ENCODE measurements around the gene CHD1L. TPM values are rescaled to one million over a fixed set of nuclear protein-coding genes. Genes with fewer than 3 reads are reported as not detected.
"Not testable (repeated sequence)": the region's sequence is repeated elsewhere in the genome, so short reads cannot be mapped to it uniquely, and the experiment has no call there.

Gene CHD1L
- total and polyA plus RNA-seq, 2 donors: 32.5 to 40.2 TPM

DNA sequence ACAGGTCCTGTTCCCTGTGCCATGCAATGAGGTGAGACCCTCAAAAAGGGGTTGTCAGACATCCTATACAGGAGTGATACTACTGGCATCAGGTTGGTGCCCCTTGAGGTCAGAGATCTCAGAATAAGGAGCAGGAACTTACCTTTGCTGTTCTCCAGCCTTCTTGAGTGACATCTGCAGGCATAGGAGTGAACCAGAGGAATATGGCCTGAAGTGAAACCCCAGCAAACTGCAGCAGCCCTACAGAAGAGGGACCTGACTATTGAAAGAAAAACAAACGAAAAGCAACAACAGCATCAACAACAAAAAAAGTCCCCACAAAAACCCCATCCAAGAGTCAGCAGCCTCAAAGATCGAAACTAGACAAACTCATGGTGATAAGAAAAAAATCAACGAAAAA is 74.5 kb downstream of the CHD1L start:
- Histone ChIP-seq H3K4me1 (ENCODE audit: control insufficient read depth in 2 of 2, insufficient read depth in 2 of 2, low read length in 2 of 2) (no peaks in the 10 kb centered on the region), H3K9me3 (ENCODE audit: control insufficient read depth in 2 of 2, insufficient read depth in 1 of 2, low read length in 1 of 2) (no peaks in the 10 kb centered on the region), H3K27me3 (ENCODE audit: control insufficient read depth in 2 of 2, insufficient read depth in 1 of 2, low read length in 1 of 2) (no peaks in the 10 kb centered on the region), H3K27ac (ENCODE audit: low read depth in 1 of 2, low read length in 1 of 2) (no peak overlapping the region), H3K36me3 (ENCODE audit: control insufficient read depth in 2 of 2, insufficient read depth in 2 of 2, low read length in 1 of 2) (no peaks in the 10 kb centered on the region), H3K4me3 (ENCODE audit: low read length in 2 of 2) (no peak overlapping the region)
- no peak for DNase-seq (ENCODE audit: low read depth in 6 of 9, low spot score in 9 of 9)
- WGBS: 96% methylated on average over 3 of the region's 3 CpGs

DNA sequence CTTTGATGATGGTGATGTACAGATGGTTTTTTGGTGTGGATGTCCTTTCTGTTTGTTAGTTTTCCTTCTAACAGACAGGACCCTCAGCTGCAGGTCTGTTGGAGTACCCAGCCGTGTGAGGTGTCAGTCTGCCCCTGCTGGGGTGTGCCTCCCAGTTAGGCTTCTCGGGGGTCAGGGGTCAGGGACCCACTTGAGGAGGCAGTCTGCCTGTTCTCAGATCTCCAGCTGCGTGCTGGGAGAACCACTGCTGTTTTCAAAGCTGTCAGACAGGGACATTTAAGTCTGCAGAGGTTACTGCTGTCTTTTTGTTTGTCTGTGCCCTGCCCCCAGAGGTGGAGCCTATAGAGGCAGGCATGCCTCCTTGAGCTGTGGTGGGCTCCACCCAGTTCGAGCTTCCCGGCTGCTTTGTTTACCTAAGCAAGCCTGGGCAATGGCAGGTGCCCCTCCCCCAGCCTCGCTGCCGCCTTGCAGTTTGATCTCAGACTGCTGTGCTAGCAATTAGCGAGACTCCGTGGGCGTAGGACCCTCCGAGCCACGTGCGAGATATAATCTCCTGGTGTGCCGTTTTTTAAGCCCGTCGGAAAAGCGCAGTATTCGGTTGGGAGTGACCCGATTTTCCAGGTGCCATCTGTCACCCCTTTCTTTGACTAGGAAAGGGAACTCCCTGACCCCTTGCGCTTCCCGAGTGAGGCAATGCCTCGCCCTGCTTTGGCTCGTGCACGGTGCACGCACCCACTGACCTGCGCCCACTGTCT is 84.6 kb downstream of the CHD1L start:
- not testable (repeated sequence) for H3K4me3 ChIP-seq (ENCODE audit: low read length in 2 of 2); H3K27me3 ChIP-seq (ENCODE audit: control insufficient read depth in 2 of 2, insufficient read depth in 1 of 2, low read length in 1 of 2); DNase-seq (ENCODE audit: low read depth in 6 of 9, low spot score in 9 of 9); H3K4me1 ChIP-seq (ENCODE audit: control insufficient read depth in 2 of 2, insufficient read depth in 2 of 2, low read length in 2 of 2); H3K36me3 ChIP-seq (ENCODE audit: control insufficient read depth in 2 of 2, insufficient read depth in 2 of 2, low read length in 1 of 2); H3K9me3 ChIP-seq (ENCODE audit: control insufficient read depth in 2 of 2, insufficient read depth in 1 of 2, low read length in 1 of 2); H3K27ac ChIP-seq (ENCODE audit: low read depth in 1 of 2, low read length in 1 of 2)
- 85% methylated on average over 25 of the region's 26 CpGs for WGBS

DNA sequence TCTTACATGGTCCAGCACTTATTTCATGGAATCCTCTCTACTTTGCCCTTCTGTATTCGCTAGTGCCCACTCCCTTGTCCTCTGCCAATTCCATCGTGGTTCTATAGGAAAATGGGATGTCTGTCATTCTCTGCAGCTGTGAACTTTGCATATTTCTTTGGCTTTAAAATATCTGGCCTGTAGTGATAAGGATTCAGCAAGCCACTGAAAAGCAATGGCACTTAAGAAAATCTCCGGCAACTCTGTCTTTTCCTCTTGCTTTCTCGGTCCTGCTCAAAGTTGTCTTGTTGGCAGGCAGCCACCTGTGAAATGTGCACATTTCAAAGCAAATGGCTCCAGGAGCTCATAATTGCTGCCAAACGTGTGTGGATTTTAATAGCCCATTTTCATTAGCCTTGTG is 91.8 kb downstream of the CHD1L start:
- Histone ChIP-seq H3K27ac (ENCODE audit: low read depth in 1 of 2, low read length in 1 of 2) (no peak overlapping the region), H3K9me3 (ENCODE audit: control insufficient read depth in 2 of 2, insufficient read depth in 1 of 2, low read length in 1 of 2) (no peaks in the 10 kb centered on the region), H3K27me3 (ENCODE audit: control insufficient read depth in 2 of 2, insufficient read depth in 1 of 2, low read length in 1 of 2) (no peaks in the 10 kb centered on the region), H3K4me1 (ENCODE audit: control insufficient read depth in 2 of 2, insufficient read depth in 2 of 2, low read length in 2 of 2) (no peaks in the 10 kb centered on the region), H3K4me3 (ENCODE audit: low read length in 2 of 2) (no peak overlapping the region), H3K36me3 (ENCODE audit: control insufficient read depth in 2 of 2, insufficient read depth in 2 of 2, low read length in 1 of 2) (no peaks in the 10 kb centered on the region)
- WGBS: 66% methylated on average over 5 of the region's 5 CpGs
- DNase-seq (ENCODE audit: low read depth in 6 of 9, low spot score in 9 of 9): no peak

DNA sequence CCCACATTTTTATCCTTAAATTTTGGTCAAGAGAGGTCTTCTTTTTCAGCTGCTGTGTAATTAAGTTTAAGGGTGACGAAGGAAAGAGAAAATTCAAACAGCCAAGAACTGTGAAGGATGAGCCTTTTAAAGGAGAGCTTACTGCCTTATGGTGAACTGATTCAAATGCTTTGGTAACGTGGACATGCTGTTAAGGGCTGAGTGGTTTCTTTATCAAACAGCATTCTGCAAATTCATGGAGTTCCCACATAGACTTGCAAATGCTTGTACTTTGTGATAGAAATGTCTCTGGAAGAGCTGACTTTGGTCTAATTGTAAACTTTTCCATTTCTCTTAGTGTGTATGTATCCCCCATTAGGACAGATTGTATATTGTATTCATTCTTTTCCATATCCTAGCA is 93.8 kb downstream of the CHD1L start:
- Histone ChIP-seq H3K27ac (ENCODE audit: low read depth in 1 of 2, low read length in 1 of 2) (no peak overlapping the region), H3K4me3 (ENCODE audit: low read length in 2 of 2) (no peak overlapping the region), H3K4me1 (ENCODE audit: control insufficient read depth in 2 of 2, insufficient read depth in 2 of 2, low read length in 2 of 2) (no peaks in the 10 kb centered on the region), H3K27me3 (ENCODE audit: control insufficient read depth in 2 of 2, insufficient read depth in 1 of 2, low read length in 1 of 2) (no peaks in the 10 kb centered on the region), H3K36me3 (ENCODE audit: control insufficient read depth in 2 of 2, insufficient read depth in 2 of 2, low read length in 1 of 2) (no peaks in the 10 kb centered on the region), H3K9me3 (ENCODE audit: control insufficient read depth in 2 of 2, insufficient read depth in 1 of 2, low read length in 1 of 2) (no peaks in the 10 kb centered on the region)
- DNase-seq (ENCODE audit: low read depth in 6 of 9, low spot score in 9 of 9): no peak
- WGBS: 94% methylated on average over 2 of the region's 2 CpGs

DNA sequence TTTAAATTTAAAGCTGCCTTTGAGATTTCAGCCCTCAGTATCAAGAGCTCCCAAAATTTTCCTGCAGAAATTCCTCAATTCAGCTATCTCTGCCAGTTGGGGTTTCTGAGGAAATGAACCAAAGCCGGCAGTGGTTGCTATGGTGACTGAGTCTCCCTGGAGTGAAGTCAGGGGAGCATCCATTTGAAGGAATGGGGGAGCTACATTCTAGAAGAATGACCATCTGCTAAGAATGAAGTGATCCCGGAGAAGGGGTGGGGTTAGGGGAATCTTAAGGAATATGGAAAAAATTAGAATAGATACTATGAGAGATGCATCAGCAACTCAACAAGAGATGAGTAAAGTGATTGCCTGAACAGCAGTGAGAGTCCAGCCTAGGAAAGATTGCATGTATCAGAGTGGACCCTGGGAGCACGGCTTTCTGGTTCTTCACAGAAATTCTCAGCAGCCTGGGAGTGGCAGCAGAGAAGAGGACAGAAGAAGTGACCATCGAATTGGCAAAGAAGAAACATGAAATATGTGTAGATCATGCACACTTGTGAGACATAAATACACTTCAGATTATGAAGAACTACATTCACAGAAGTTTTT is 94.7 kb downstream of the CHD1L start:
- Histone ChIP-seq H3K4me3 (ENCODE audit: low read length in 2 of 2) (no peak overlapping the region), H3K27ac (ENCODE audit: low read depth in 1 of 2, low read length in 1 of 2) (no peak overlapping the region), H3K9me3 (ENCODE audit: control insufficient read depth in 2 of 2, insufficient read depth in 1 of 2, low read length in 1 of 2) (no peaks in the 10 kb centered on the region), H3K27me3 (ENCODE audit: control insufficient read depth in 2 of 2, insufficient read depth in 1 of 2, low read length in 1 of 2) (no peaks in the 10 kb centered on the region), H3K4me1 (ENCODE audit: control insufficient read depth in 2 of 2, insufficient read depth in 2 of 2, low read length in 2 of 2) (no peaks in the 10 kb centered on the region), H3K36me3 (ENCODE audit: control insufficient read depth in 2 of 2, insufficient read depth in 2 of 2, low read length in 1 of 2) (no peaks in the 10 kb centered on the region)
- no peak for DNase-seq (ENCODE audit: low read depth in 6 of 9, low spot score in 9 of 9)
- WGBS: 68% methylated on average over 4 of the region's 4 CpGs

DNA sequence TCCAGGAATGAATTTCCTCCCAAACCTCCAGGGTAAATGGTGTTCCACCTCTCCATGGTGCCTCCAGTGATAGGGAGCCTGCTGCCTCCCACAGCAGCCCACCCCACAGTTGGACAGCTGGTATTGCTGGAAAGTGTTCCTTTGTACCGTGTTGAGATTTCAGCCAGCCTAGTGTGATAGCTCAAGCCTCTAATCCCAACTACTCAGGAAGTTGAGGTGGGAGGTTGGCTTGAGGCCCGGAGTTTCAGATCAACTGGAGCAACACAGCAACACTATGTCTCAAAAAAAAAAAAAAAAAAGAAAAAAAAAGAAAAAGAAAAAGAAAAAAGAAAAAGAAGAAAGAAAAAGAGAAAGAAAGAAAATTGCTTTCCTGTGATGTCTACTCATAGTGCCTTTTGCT is 96.1 kb downstream of the CHD1L start:
- no peak overlapping the region for H3K4me3 ChIP-seq (ENCODE audit: low read length in 2 of 2)
- H3K36me3 ChIP-seq (ENCODE audit: control insufficient read depth in 2 of 2, insufficient read depth in 2 of 2, low read length in 1 of 2): no peaks in the 10 kb centered on the region
- H3K27me3 ChIP-seq (ENCODE audit: control insufficient read depth in 2 of 2, insufficient read depth in 1 of 2, low read length in 1 of 2): no peaks in the 10 kb centered on the region
- no peaks in the 10 kb centered on the region for H3K9me3 ChIP-seq (ENCODE audit: control insufficient read depth in 2 of 2, insufficient read depth in 1 of 2, low read length in 1 of 2)
- 65% methylated on average over 2 of the region's 2 CpGs for WGBS
- DNase-seq (ENCODE audit: low read depth in 6 of 9, low spot score in 9 of 9): no peak
- no peaks in the 10 kb centered on the region for H3K4me1 ChIP-seq (ENCODE audit: control insufficient read depth in 2 of 2, insufficient read depth in 2 of 2, low read length in 2 of 2)
- no peak overlapping the region for H3K27ac ChIP-seq (ENCODE audit: low read depth in 1 of 2, low read length in 1 of 2)

DNA sequence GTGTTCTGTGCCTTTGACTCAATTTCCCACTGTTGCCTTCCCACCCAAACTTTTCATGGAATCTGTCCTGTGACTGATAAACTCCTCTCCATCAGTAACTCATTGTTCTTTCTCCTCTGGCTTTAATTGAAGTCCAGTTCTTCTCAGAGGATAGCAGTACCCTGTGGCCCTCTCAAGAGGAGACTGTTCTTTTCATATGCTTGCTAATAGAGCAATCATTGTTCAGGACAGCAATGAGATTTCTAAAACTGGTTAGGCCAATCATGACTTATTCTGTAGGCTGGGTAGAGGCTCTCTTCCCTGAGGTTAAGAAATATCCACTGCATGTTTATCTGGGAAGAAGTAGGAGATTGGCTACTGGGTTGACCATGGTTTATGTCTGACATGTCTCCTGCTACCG is 98.8 kb downstream of the CHD1L start:
- no peaks in the 10 kb centered on the region for H3K36me3 ChIP-seq (ENCODE audit: control insufficient read depth in 2 of 2, insufficient read depth in 2 of 2, low read length in 1 of 2)
- H3K27me3 ChIP-seq (ENCODE audit: control insufficient read depth in 2 of 2, insufficient read depth in 1 of 2, low read length in 1 of 2): no peaks in the 10 kb centered on the region
- H3K4me3 ChIP-seq (ENCODE audit: low read length in 2 of 2): no peak overlapping the region
- 97% methylated on average over 1 of the region's 1 CpG for WGBS
- DNase-seq (ENCODE audit: low read depth in 6 of 9, low spot score in 9 of 9): no peak
- no peaks in the 10 kb centered on the region for H3K9me3 ChIP-seq (ENCODE audit: control insufficient read depth in 2 of 2, insufficient read depth in 1 of 2, low read length in 1 of 2)
- H3K27ac ChIP-seq (ENCODE audit: low read depth in 1 of 2, low read length in 1 of 2): no peak overlapping the region
- H3K4me1 ChIP-seq (ENCODE audit: control insufficient read depth in 2 of 2, insufficient read depth in 2 of 2, low read length in 2 of 2): no peaks in the 10 kb centered on the region

Other genes with a start within 250 kb of the CHD1L start
- gene PRKAB2, start 70.2 kb upstream of the CHD1L start, total RNA-seq: 5.5 TPM
- 10.1 TPM for gene PRKAB2, start 70.2 kb upstream of the CHD1L start, polyA plus RNA-seq
- 0.76 TPM for gene FMO5, start 17.3 kb upstream of the CHD1L start, total RNA-seq
- gene FMO5, start 17.3 kb upstream of the CHD1L start, polyA plus RNA-seq: 4.7 TPM

Measured in thymus (tissue), 11 donors.